HepG2 (cell line): ENCODE measurements around the gene PLGRKT. TPM values are rescaled to one million over a fixed set of nuclear protein-coding genes. Genes with fewer than 3 reads are reported as not detected.

ENCODE experiments used
- ATAC-seq: fragments of 200-7000 bp; cut with Tn5 transposase; 3 replicates; pipeline ENCODE4 v1.9.1; 2020; ENCODE audit warnings: mild to moderate bottlenecking, moderate library complexity
- BruUV-seq: library from RNA; stranded (reverse); fragments of 400-500 nt; replicated peaks from 2 replicates; lab custom pipeline; 2021; lab: Mats Ljungman, UMichigan
- CTCF ChIA-PET: fragments of 300-600 bp; formaldehyde crosslinking; extraction: SDS; loops from one replicate; lab custom pipeline; 2021; ENCODE audit warnings: low total read pairs, inconsistent platforms, low intra/inter-chr PET ratio; lab: Yijun Ruan, JAX
- POLR2A ChIA-PET: fragments of 350-600 bp; sonication (Branson Sonifier 250); formaldehyde crosslinking; loops from one replicate; lab custom pipeline; 2020; ENCODE audit warnings: antibody characterized with exemption, inconsistent platforms; lab: Yijun Ruan, JAX
- DNase-seq: peaks from one replicate; pipeline ENCODE4 v3.0.0-alpha.2; 2015; ENCODE audit warnings: low spot score
- FAIRE-seq: peaks from 3 replicates; lab custom pipeline; 2011; peaks lifted over from hg19 to GRCh38; lab: Jason Lieb, UNC
- H2AFZ ChIP-seq: one replicate; pipeline ENCODE4 v1.6.1; 2011; ENCODE audit warnings: low read length, inconsistent platforms
- H3K27ac ChIP-seq: fragments of 300-600 bp; 3 replicates; pipeline ENCODE4 v1.8.0; 2011; ENCODE audit warnings: mixed run types, mild to moderate bottlenecking, mixed read lengths, low read length, inconsistent platforms; ENCODE audit not compliant: insufficient read depth; ENCODE audit errors: extremely low read length
- H3K27me3 ChIP-seq, 2 experiments: fragments of 200-600 bp in 1 of 2; 2 replicates in 1 of 2; 3 replicates in 1 of 2; pipeline versions ENCODE4 v1.6.0 to v1.8.0; 2011; ENCODE audit warnings: low read length in 2 of 2, mild to moderate bottlenecking in 2 of 2, moderate library complexity in 2 of 2, inconsistent platforms in 1 of 2; ENCODE audit not compliant: insufficient read depth in 2 of 2, control insufficient read depth in 1 of 2
- H3K36me3 ChIP-seq, 2 experiments: fragments of 200-600 bp in 1 of 2; replicated peaks in 1 of 2; 2 replicates in 1 of 2; 3 replicates in 1 of 2; pipeline versions ENCODE4 v1.5.1 to v1.8.0; 2011; ENCODE audit warnings: low read length in 2 of 2, inconsistent platforms in 1 of 2; ENCODE audit not compliant: insufficient read depth in 2 of 2, control insufficient read depth in 1 of 2
- H3K4me1 ChIP-seq: 2 replicates; pipeline ENCODE4 v1.5.1; 2012; ENCODE audit warnings: low read length, inconsistent platforms; ENCODE audit not compliant: insufficient read depth
- H3K4me2 ChIP-seq: 2 replicates; pipeline ENCODE4 v1.6.0; 2011; ENCODE audit warnings: low read depth, low read length, inconsistent platforms
- H3K4me3 ChIP-seq, 3 experiments: fragments of 200-600 bp in 1 of 3; sonication (generic), shearing (Covaris generic) in 1 of 3; replicated peaks in 1 of 3; 2 replicates each; pipeline ENCODE4 v1.5.1; 2011 to 2016; ENCODE audit warnings: low read length in 3 of 3, inconsistent platforms in 2 of 3, low read depth in 2 of 3, mild to moderate bottlenecking in 2 of 3, control low read depth in 1 of 3, mixed read lengths in 1 of 3; ENCODE audit not compliant: insufficient read depth in 1 of 3
- H3K79me2 ChIP-seq: one replicate; pipeline ENCODE4 v1.6.1; 2011; ENCODE audit warnings: low read length, inconsistent platforms; ENCODE audit not compliant: insufficient read depth
- H3K9ac ChIP-seq: 2 replicates; pipeline ENCODE4 v1.6.0; 2011; ENCODE audit warnings: mild to moderate bottlenecking, low read depth, low read length, inconsistent platforms; ENCODE audit not compliant: insufficient read depth
- H3K9me3 ChIP-seq: 2 replicates; pipeline ENCODE4 v1.5.1; 2012; ENCODE audit warnings: mild to moderate bottlenecking, low read length
- H4K20me1 ChIP-seq: 2 replicates; pipeline ENCODE4 v1.6.0; 2011; ENCODE audit warnings: inconsistent platforms, mild to moderate bottlenecking, low read length, moderate library complexity; ENCODE audit not compliant: insufficient read depth
- ATF7 ChIP-seq, 2 experiments: fragments of 450-650 bp in 1 of 2; sonication (generic) in 1 of 2; formaldehyde crosslinking in 1 of 2; IDR thresholded peaks; 2 replicates each; pipeline versions ENCODE4 v1.4.0 to v1.6.1; 2016 to 2020; ENCODE audit warnings: antibody characterized with exemption in 1 of 2, mild to moderate bottlenecking in 1 of 2, missing genetic modification reagents in 1 of 2
- CBX5 ChIP-seq: sonication (generic); formaldehyde crosslinking; IDR thresholded peaks from 2 replicates; pipeline ENCODE4 v1.4.0; 2020; ENCODE audit warnings: missing genetic modification reagents, borderline replicate concordance
- ISL2 ChIP-seq: sonication (generic); formaldehyde crosslinking; IDR thresholded peaks from 2 replicates; pipeline ENCODE4 v1.5.0; 2020; ENCODE audit warnings: missing genetic modification reagents
- MYC ChIP-seq: sonication (generic); formaldehyde crosslinking; IDR thresholded peaks from 2 replicates; pipeline ENCODE4 v1.9.0; 2021; ENCODE audit warnings: missing genetic modification reagents, borderline replicate concordance
- TRIM22 ChIP-seq: fragments of 450-650 bp; IDR thresholded peaks from 2 replicates; pipeline ENCODE4 v1.6.1; 2017
- U2AF1 ChIP-seq: fragments of 200-400 bp; formaldehyde crosslinking; optimal IDR thresholded peaks from 2 replicates; pipeline ENCODE3; 2017; ENCODE audit warnings: mild to moderate bottlenecking, low read depth, low read length
- ZNF121 ChIP-seq: sonication (generic); formaldehyde crosslinking; IDR thresholded peaks from 2 replicates; pipeline ENCODE4 v1.5.0; 2020; ENCODE audit warnings: mild to moderate bottlenecking, missing genetic modification reagents
- ZNF160 ChIP-seq: sonication (generic); formaldehyde crosslinking; IDR thresholded peaks from 2 replicates; pipeline ENCODE4 v1.8.0; 2022; ENCODE audit warnings: mild to moderate bottlenecking, inconsistent platforms, missing genetic modification reagents
- ZNF331 ChIP-seq: sonication (generic); formaldehyde crosslinking; IDR thresholded peaks from 2 replicates; pipeline ENCODE4 v1.4.0; 2020; ENCODE audit warnings: missing genetic modification reagents
- ZNF33B ChIP-seq: sonication (generic); formaldehyde crosslinking; IDR thresholded peaks from 2 replicates; pipeline ENCODE4 v1.5.1; 2020; ENCODE audit warnings: mild to moderate bottlenecking, missing genetic modification reagents
- ZNF484 ChIP-seq: sonication (generic); formaldehyde crosslinking; IDR thresholded peaks from 2 replicates; pipeline ENCODE4 v1.5.1; 2020; ENCODE audit warnings: mild to moderate bottlenecking, low read depth, missing genetic modification reagents, borderline replicate concordance
- ZNF816 ChIP-seq: sonication (generic); formaldehyde crosslinking; IDR thresholded peaks from 2 replicates; pipeline ENCODE4 v1.8.0; 2022; ENCODE audit warnings: missing genetic modification reagents, mild to moderate bottlenecking, borderline replicate concordance
- WGBS: methylation state at CpG from one replicate; pipeline ENCODE4 v1.1.6; 2017; ENCODE audit warnings: low lambda C conversion rate; 5-methylcytosine and 5-hydroxymethylcytosine counted together
- in situ Hi-C: cut with HindIII; loops from 2 replicates; pipeline ENCODE4 v1.10.0; 2017; ENCODE audit warnings: low pct_unique_long_range_greater_than_20kb; ENCODE audit not compliant: extremely low pct_ligation_motif_present
- intact Hi-C: fragments of 100-400 bp; cut with micrococcal nuclease; formaldehyde crosslinking; loops from one replicate; pipeline ENCODE4 v1.10.0; 2022; ENCODE audit not compliant: unreplicated experiment
- polyA plus RNA-seq, 8 experiments: library from polyadenylated mRNA; depleted of rRNA in 3 of 8; stranded (reverse) in 7 of 8; unstranded in 1 of 8; fragments of >200 nt; fragmentation: Illumina TruSeq in 4 of 8; extraction: Trizol in 4 of 8; gene quantifications; 2 replicates each; pipeline versions ENCODE4 v1.2.1 to v1.2.3, GENCODE V29; 2011 to 2016; ENCODE audit warnings: low read depth in 4 of 8, missing spikeins in 1 of 8, mixed read lengths in 1 of 8; ENCODE audit not compliant: insufficient read depth in 1 of 8
- total RNA-seq, 5 experiments: library from RNA; depleted of rRNA; stranded (reverse); fragments of >200 nt; fragmentation: Illumina TruSeq; extraction: Trizol; gene quantifications; 2 replicates each; pipeline ENCODE4 v1.2.3, GENCODE V29; 2016; ENCODE audit warnings: low read depth in 1 of 5
- TF ChIP-seq, protein P1 (sequence below): sonication (generic); formaldehyde crosslinking; IDR thresholded peaks from 2 replicates; pipeline ENCODE4 v1.4.0; 2020; ENCODE audit warnings: missing genetic modification reagents, mild to moderate bottlenecking, borderline replicate concordance
- TF ChIP-seq, protein P2 (sequence below): sonication (generic); formaldehyde crosslinking; IDR thresholded peaks from 2 replicates; pipeline ENCODE4 v1.4.0; 2020; ENCODE audit warnings: missing genetic modification reagents, borderline replicate concordance
- TF ChIP-seq, protein P3 (sequence below): sonication (generic); formaldehyde crosslinking; IDR thresholded peaks from 2 replicates; pipeline ENCODE4 v1.8.0; 2022; ENCODE audit warnings: mild to moderate bottlenecking, missing genetic modification reagents, moderate library complexity

Gene PLGRKT
- total and polyA plus RNA-seq, 2 of the 13 experiments (the other 11 are each of a cell fraction or from before 2014, with no cell fraction given): 5.0 to 15.8 TPM

DNA sequence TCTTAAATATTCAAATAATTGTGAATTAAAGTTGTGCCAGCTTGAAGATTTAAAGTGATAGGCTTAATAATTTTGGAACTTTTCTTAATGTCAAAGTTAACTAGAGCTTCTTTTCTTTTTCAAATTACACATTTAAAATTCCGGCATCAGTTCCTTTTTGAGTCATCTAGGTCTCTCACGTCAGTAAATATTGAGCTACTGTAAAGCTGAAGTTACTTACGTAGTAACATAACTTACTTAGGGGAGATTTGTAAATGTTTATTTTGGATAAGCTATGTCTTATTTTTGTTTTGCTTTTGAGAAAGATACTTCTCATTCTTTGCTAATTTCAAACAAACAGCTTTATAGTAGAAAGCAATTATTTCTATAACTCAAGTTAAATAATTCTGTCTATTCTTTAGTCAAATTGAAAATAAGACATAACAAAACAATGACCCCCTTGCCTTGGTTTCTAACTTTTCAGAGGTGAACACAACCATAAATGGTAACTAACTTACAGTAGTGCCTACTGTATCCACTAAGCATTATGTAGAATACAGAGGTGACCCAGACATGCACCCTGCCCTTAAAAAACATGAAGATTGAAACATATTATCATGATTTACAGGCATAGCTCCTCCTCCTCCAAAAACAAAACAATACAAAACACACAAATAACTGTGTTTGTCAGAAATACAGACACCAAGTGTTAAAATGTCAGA is 42.4 kb upstream of the PLGRKT start:
- H4K20me1 ChIP-seq: no peaks in the 10 kb centered on the region
- H3K4me3 ChIP-seq: no peak overlapping the region
- H3K79me2 ChIP-seq: no peaks in the 10 kb centered on the region
- H3K4me2 ChIP-seq: no peak overlapping the region
- no peaks in the 10 kb centered on the region for H3K36me3 ChIP-seq
- CTCF ChIA-PET: no interaction called here
- no peak overlapping the region for H3K9ac ChIP-seq
- H3K27ac ChIP-seq: no peak overlapping the region
- POLR2A ChIA-PET: no interaction called here
- DNase-seq (no peak), FAIRE-seq (no peak), ATAC-seq (no peak)
- intact Hi-C loops (no loop called here), in situ Hi-C loops (no loop called here)
- H3K27me3 ChIP-seq: peaks cover 0 to 3% of the 10 kb centered on the region in 2 experiments; a peak in 1 of 5 replicates
- no peaks in the 10 kb centered on the region for H3K9me3 ChIP-seq
- no peaks in the 10 kb centered on the region for H3K4me1 ChIP-seq
- 13% methylated on average over 3 of the region's 3 CpGs for WGBS
- H2AFZ ChIP-seq: no peak overlapping the region
- BruUV-seq: no TSS peak
- TF ChIP-seq ZNF121 (CRISPR knock-in tag) (no peak), ISL2 (no peak), ZNF160 (CRISPR knock-in tag) (no peak), MYC (CRISPR knock-in tag) (no peak), ZNF484 (CRISPR knock-in tag) (no peak), CBX5 (CRISPR knock-in tag) (no peak), ZNF33B (CRISPR knock-in tag) (no peak), ZNF816 (CRISPR knock-in tag) (no peak), ATF7 (IDR thresholded peaks at IDR 0.05) (no peak), ATF7 (CRISPR knock-in tag; IDR thresholded peaks at IDR 0.05) (no peak), ZNF331 (CRISPR knock-in tag) (no peak), U2AF1 (no peak), TRIM22 (no peak)
- TF ChIP-seq, protein P1, sequence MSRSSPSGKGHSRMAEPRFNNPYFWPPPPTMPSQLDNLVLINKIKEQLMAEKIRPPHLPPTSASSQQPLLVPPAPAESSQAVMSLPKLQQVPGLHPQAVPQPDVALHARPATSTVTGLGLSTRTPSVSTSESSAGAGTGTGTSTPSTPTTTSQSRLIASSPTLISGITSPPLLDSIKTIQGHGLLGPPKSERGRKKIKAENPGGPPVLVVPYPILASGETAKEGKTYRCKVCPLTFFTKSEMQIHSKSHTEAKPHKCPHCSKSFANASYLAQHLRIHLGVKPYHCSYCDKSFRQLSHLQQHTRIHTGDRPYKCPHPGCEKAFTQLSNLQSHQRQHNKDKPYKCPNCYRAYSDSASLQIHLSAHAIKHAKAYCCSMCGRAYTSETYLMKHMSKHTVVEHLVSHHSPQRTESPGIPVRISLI (CRISPR knock-in tag): no peak
- TF ChIP-seq, protein P2, sequence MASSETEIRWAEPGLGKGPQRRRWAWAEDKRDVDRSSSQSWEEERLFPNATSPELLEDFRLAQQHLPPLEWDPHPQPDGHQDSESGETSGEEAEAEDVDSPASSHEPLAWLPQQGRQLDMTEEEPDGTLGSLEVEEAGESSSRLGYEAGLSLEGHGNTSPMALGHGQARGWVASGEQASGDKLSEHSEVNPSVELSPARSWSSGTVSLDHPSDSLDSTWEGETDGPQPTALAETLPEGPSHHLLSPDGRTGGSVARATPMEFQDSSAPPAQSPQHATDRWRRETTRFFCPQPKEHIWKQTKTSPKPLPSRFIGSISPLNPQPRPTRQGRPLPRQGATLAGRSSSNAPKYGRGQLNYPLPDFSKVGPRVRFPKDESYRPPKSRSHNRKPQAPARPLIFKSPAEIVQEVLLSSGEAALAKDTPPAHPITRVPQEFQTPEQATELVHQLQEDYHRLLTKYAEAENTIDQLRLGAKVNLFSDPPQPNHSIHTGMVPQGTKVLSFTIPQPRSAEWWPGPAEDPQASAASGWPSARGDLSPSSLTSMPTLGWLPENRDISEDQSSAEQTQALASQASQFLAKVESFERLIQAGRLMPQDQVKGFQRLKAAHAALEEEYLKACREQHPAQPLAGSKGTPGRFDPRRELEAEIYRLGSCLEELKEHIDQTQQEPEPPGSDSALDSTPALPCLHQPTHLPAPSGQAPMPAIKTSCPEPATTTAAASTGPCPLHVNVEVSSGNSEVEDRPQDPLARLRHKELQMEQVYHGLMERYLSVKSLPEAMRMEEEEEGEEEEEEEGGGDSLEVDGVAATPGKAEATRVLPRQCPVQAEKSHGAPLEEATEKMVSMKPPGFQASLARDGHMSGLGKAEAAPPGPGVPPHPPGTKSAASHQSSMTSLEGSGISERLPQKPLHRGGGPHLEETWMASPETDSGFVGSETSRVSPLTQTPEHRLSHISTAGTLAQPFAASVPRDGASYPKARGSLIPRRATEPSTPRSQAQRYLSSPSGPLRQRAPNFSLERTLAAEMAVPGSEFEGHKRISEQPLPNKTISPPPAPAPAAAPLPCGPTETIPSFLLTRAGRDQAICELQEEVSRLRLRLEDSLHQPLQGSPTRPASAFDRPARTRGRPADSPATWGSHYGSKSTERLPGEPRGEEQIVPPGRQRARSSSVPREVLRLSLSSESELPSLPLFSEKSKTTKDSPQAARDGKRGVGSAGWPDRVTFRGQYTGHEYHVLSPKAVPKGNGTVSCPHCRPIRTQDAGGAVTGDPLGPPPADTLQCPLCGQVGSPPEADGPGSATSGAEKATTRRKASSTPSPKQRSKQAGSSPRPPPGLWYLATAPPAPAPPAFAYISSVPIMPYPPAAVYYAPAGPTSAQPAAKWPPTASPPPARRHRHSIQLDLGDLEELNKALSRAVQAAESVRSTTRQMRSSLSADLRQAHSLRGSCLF (CRISPR knock-in tag): no peak
- TF ChIP-seq, protein P3, sequence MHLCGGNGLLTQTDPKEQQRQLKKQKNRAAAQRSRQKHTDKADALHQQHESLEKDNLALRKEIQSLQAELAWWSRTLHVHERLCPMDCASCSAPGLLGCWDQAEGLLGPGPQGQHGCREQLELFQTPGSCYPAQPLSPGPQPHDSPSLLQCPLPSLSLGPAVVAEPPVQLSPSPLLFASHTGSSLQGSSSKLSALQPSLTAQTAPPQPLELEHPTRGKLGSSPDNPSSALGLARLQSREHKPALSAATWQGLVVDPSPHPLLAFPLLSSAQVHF (CRISPR knock-in tag): no peak
